B cell (primary cell): ENCODE results near the gene SPATA19. TPM values are rescaled to one million over a fixed set of nuclear protein-coding genes. Genes with fewer than 3 reads are reported as not detected.

Experiments
- ATAC-seq: fragments of 200-7000 bp; cut with Tn5 transposase; one replicate; pipeline ENCODE4 v1.10.0; 2021; ENCODE audit warnings: low read depth, mild to moderate bottlenecking, moderate number of reproducible peaks, moderate library complexity
- CTCF ChIA-PET: fragments of 350-600 bp; sonication (Branson Sonifier 250); formaldehyde crosslinking; loops from one replicate; lab custom pipeline; 2021; ENCODE audit warnings: antibody characterized with exemption, inconsistent platforms; lab: Charles Lee
- POLR2A ChIA-PET: fragments of 350-600 bp; sonication (Branson Sonifier 250); formaldehyde crosslinking; loops from one replicate; lab custom pipeline; 2021; ENCODE audit warnings: antibody characterized with exemption; lab: Charles Lee
- DNase-seq: peaks from one replicate; pipeline ENCODE4 v3.0.0; 2013
- H2AFZ ChIP-seq: 2 replicates; pipeline ENCODE4 v1.6.1; 2012; ENCODE audit warnings: mild to moderate bottlenecking, low read depth, low read length; ENCODE audit not compliant: insufficient read depth, poor library complexity, severe bottlenecking
- H3K27ac ChIP-seq, 2 donors: 1 replicate in 1 of 2; 2 replicates in 1 of 2; pipeline ENCODE4 v1.5.1; 2012 to 2013; ENCODE audit warnings: low read length in 2 of 2, mild to moderate bottlenecking in 2 of 2, moderate library complexity in 1 of 2
- H3K27me3 ChIP-seq, 4 experiments: fragments of 200-600 bp in 1 of 4; sonication (generic) in 1 of 4; replicated peaks in 1 of 4; 1 replicate in 2 of 4; 2 replicates in 2 of 4; pipeline versions ENCODE4 v1.6.1 to v1.7.0; 2013 to 2016; ENCODE audit warnings: low read length in 3 of 4, mild to moderate bottlenecking in 2 of 4, mixed read lengths in 1 of 4, moderate library complexity in 1 of 4; ENCODE audit not compliant: insufficient read depth in 4 of 4, control insufficient read depth in 3 of 4; ENCODE audit errors: control extremely low read depth in 1 of 4
- H3K36me3 ChIP-seq, 2 experiments: replicated peaks in 1 of 2; 1 replicate in 1 of 2; 2 replicates in 1 of 2; pipeline versions ENCODE4 v1.6.1 to v1.7.1; 2013; ENCODE audit warnings: low read length in 1 of 2; ENCODE audit not compliant: insufficient read depth in 2 of 2, control insufficient read depth in 1 of 2; ENCODE audit errors: control extremely low read depth in 1 of 2, extremely low read depth in 1 of 2
- H3K4me1 ChIP-seq, 2 donors: fragments of 200-600 bp in 1 of 2; sonication (generic) in 1 of 2; 1 replicate in 1 of 2; 2 replicates in 1 of 2; pipeline versions ENCODE4 v1.5.1 to v1.6.1; 2013 to 2017; ENCODE audit warnings: low read length in 2 of 2; ENCODE audit not compliant: control insufficient read depth in 2 of 2, insufficient read depth in 2 of 2
- H3K4me2 ChIP-seq: replicated peaks from 2 replicates; pipeline ENCODE3; 2012; ENCODE audit warnings: mild to moderate bottlenecking, low read depth, low read length; ENCODE audit not compliant: poor library complexity, severe bottlenecking
- H3K4me3 ChIP-seq, 5 experiments: fragments of 200-600 bp in 1 of 5; sonication (generic) in 1 of 5; 1 replicate in 3 of 5; 2 replicates in 2 of 5; pipeline versions ENCODE4 v1.5.1 to v1.7.0; 2011 to 2016; ENCODE audit warnings: low read length in 4 of 5, mild to moderate bottlenecking in 4 of 5, low read depth in 2 of 5, control low read depth in 1 of 5, moderate library complexity in 1 of 5; ENCODE audit not compliant: insufficient read depth in 1 of 5; ENCODE audit errors: control extremely low read depth in 1 of 5, extremely low read depth in 1 of 5
- H3K79me2 ChIP-seq: fragments of 200-600 bp; sonication (generic); one replicate; pipeline ENCODE4 v1.6.0; 2016; ENCODE audit warnings: low read length; ENCODE audit not compliant: control insufficient read depth, insufficient read depth
- H3K9ac ChIP-seq: fragments of 200-600 bp; sonication (generic); 2 replicates; pipeline ENCODE4 v1.6.1; 2017; ENCODE audit warnings: mild to moderate bottlenecking, low read length, moderate library complexity
- H3K9me3 ChIP-seq, 3 donors: one replicate each; pipeline versions ENCODE4 v1.6.1 to v1.7.1; 2013; ENCODE audit warnings: low read length in 2 of 3; ENCODE audit not compliant: control insufficient read depth in 2 of 3, insufficient read depth in 1 of 3; ENCODE audit errors: control extremely low read depth in 1 of 3
- H4K20me1 ChIP-seq: 2 replicates; pipeline ENCODE4 v1.6.0; 2012; ENCODE audit warnings: mild to moderate bottlenecking, low read length; ENCODE audit not compliant: insufficient read depth, control insufficient read depth, poor library complexity, severe bottlenecking
- H3K27ac Mint-ChIP-seq: one replicate; pipeline ENCODE4 v1.8.0; 2021; ENCODE audit warnings: mixed read lengths
- H3K27me3 Mint-ChIP-seq: one replicate; pipeline ENCODE4 v1.8.0; 2021; ENCODE audit warnings: mixed read lengths
- H3K4me1 Mint-ChIP-seq: one replicate; pipeline ENCODE4 v1.8.0; 2021; ENCODE audit warnings: mixed read lengths
- H3K4me3 Mint-ChIP-seq: one replicate; pipeline ENCODE4 v1.8.0; 2021; ENCODE audit warnings: mixed read lengths
- H3K9me3 Mint-ChIP-seq: one replicate; pipeline ENCODE4 v1.8.0; 2022; ENCODE audit warnings: mixed read lengths; ENCODE audit not compliant: insufficient read depth
- CTCF ChIP-seq: fragments of 200-600 bp; IDR thresholded peaks from one replicate; pipeline ENCODE4 v1.8.0; 2022; ENCODE audit warnings: antibody characterized with exemption, mild to moderate bottlenecking
- EZH2 ChIP-seq: IDR thresholded peaks from 2 replicates; pipeline ENCODE4 v1.6.1; 2012; ENCODE audit warnings: borderline replicate concordance, low read depth, mild to moderate bottlenecking, moderate library complexity, low read length; ENCODE audit not compliant: insufficient read depth, poor library complexity, severe bottlenecking
- WGBS: methylation state at CpG from one replicate; pipeline ENCODE4 v1.1.5; 2013; ENCODE audit warnings: missing lambda C conversion rate; ENCODE audit not compliant: insufficient coverage; 5-methylcytosine and 5-hydroxymethylcytosine counted together
- intact Hi-C: fragments of 100-400 bp; cut with micrococcal nuclease; formaldehyde crosslinking; loops from one replicate; pipeline ENCODE4 v1.10.0; 2022
- polyA plus RNA-seq: library from polyadenylated mRNA; depleted of rRNA; stranded (reverse); fragments of >200 nt; gene quantifications from 2 replicates; pipeline ENCODE4 v1.2.3, GENCODE V29; 2012
- total RNA-seq, 2 donors: library from RNA; stranded (reverse); fragments of 120-200 nt in 1 of 2; gene quantifications; 1 replicate in 1 of 2; 2 replicates in 1 of 2; pipeline versions ENCODE4 v1.2.3 to v1.2.4, GENCODE V29; 2013 to 2022

SPATA19 gene
- total and polyA plus RNA-seq, 2 donors (not counting 1 experiment from before 2014, with no cell fraction given), result not detected

GRCh38 chr11:133844217-133844616 lies 1.1 kb downstream of the SPATA19 start:
- Histone ChIP-seq H3K27ac (no peak overlapping the region), H3K9me3 (peaks cover 0 to 11% (median 0%) of the 10 kb centered on the region in 3 donors), H3K9ac (no peak overlapping the region), H3K4me2 (no peak overlapping the region), H3K27me3 (no peaks in the 10 kb centered on the region), H2AFZ (no peak overlapping the region), H3K36me3 (no peaks in the 10 kb centered on the region), H4K20me1 (no peaks in the 10 kb centered on the region), H3K4me1 (no peaks in the 10 kb centered on the region), H3K4me3 (no peak overlapping the region), H3K79me2 (no peaks in the 10 kb centered on the region)
- Mint-ChIP-seq H3K9me3 (peaks cover 3% of the 10 kb centered on the region), H3K4me1 (no peaks in the 10 kb centered on the region), H3K27me3 (no peaks in the 10 kb centered on the region), H3K4me3 (no peak overlapping the region), H3K27ac (no peak overlapping the region)
- intact Hi-C loops, result no loop called here
- TF ChIP-seq CTCF (no peak), EZH2 (no peak)
- ChIA-PET POLR2A (no interaction called here), CTCF (no interaction called here)
- no peak for DNase-seq
- WGBS, result 100% methylated on average over 1 of the region's 6 CpGs
- no peak for ATAC-seq

- DNase-seq (no peak), ATAC-seq (no peak)
- Histone ChIP-seq H3K27ac (no peak overlapping the region), H3K4me3 (no peak overlapping the region), H3K4me2 (no peak overlapping the region), H3K79me2 (no peaks in the 10 kb centered on the region), H4K20me1 (no peaks in the 10 kb centered on the region), H3K27me3 (no peaks in the 10 kb centered on the region), H3K36me3 (no peaks in the 10 kb centered on the region), H3K9ac (no peak overlapping the region), H2AFZ (no peak overlapping the region), H3K4me1 (no peaks in the 10 kb centered on the region), H3K9me3 (peaks cover 0 to 11% (median 0%) of the 10 kb centered on the region in 3 donors)
- POLR2A ChIA-PET, result no interaction called here
- 82% methylated on average over 10 of the region's 13 CpGs for WGBS
- Mint-ChIP-seq H3K4me3 (no peak overlapping the region), H3K9me3 (no peaks in the 10 kb centered on the region), H3K27ac (no peak overlapping the region), H3K4me1 (no peaks in the 10 kb centered on the region), H3K27me3 (no peaks in the 10 kb centered on the region)
- intact Hi-C loops, result no loop called here
- no peak for TF ChIP-seq EZH2
- no peak for TF ChIP-seq CTCF
- CTCF ChIA-PET, result no interaction called here
Measured at GRCh38 chr11:133843454-133843987, 1.8 kb downstream of the SPATA19 start.
